GM12875 (cell line): ENCODE measurements around the gene RANGRF.

Experiments used
- H3K4me3 ChIP-seq: one replicate; pipeline ENCODE4 v1.5.1; 2011; ENCODE audit warnings: low read depth, low read length, control low read depth
- CTCF ChIP-seq: IDR thresholded peaks from 2 replicates; pipeline ENCODE4 v1.5.1; 2011; ENCODE audit warnings: low read depth, mild to moderate bottlenecking, control low read depth, inconsistent platforms, low read length, moderate library complexity, borderline replicate concordance; ENCODE audit not compliant: insufficient read depth

The RANGRF gene

DNA sequence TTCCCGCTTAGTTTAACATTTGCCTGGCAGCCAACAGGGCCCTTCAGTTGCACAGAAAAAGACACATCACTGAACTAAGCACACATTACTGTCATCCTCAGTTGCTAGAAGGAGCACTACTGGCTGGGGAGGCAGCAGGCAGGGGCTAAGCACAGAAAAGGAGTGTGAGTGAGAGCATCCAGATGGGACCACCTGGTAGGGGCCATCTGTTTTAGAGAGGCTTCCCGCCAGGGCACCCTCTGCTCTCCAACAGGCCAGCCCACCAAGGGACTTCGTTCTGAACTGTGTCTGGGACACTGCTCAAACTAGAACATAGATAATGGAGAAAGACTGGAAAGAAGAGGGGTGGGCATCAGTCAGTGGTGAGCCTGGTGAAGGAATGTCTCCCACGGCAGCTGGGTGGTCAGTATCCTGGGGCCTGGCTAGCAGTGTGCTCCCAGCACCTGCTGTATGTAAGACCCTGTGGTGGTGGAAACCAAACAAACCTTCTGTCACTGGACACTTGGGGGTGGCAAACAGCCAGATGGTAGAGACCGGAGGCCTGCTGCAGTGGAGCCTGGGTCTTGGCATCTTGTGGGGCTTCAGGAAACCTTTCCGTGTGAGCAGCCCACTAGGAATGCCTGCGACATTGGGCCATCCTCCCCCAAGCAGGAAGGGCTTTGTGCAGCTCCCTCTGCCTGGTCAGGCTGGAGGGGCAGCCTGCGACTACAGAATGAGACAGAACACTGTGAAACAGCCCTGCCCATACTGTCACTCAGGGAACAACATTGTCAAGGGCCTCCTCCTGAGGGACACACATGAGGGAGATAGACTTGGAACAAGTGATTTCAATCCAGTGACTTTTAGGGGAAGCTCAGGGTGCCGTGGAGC, 12.8 kb upstream of the RANGRF start:
- H3K4me3 ChIP-seq = no peak overlapping the region
- TF ChIP-seq CTCF = no peak

GRCh38 chr17:8277317-8277716, 11.2 kb upstream of the RANGRF start:
- no peak overlapping the region for H3K4me3 ChIP-seq
- no peak for TF ChIP-seq CTCF

- no peak for TF ChIP-seq CTCF
- no peak overlapping the region for H3K4me3 ChIP-seq
Observed at GRCh38 chr17:8282345-8282744, 6.1 kb upstream of the RANGRF start.

DNA sequence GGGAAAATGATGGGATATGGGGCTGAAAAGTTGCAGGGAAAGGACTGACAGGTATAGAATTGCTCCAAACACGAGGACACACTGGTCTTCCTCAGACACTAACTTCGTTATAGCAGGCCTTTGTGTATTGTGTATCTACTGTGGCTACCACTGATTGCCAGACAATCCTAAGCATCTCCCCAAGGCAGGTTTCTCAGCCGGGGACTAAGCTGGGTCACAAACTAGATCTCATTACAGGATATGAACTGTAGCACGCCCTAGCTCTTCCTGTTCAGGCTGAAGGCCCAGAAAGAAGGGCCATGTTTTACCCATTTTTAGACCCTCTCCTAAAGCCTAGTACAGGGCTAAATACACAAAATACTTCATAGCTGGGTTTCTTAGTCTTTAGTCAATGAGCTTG, 5.1 kb upstream of the RANGRF start:
- no peak for TF ChIP-seq CTCF
- H3K4me3 ChIP-seq = no peak overlapping the region

GRCh38 chr17:8284126-8284525, 4.3 kb upstream of the RANGRF start:
- no peak for TF ChIP-seq CTCF
- H3K4me3 ChIP-seq = no peak overlapping the region

DNA sequence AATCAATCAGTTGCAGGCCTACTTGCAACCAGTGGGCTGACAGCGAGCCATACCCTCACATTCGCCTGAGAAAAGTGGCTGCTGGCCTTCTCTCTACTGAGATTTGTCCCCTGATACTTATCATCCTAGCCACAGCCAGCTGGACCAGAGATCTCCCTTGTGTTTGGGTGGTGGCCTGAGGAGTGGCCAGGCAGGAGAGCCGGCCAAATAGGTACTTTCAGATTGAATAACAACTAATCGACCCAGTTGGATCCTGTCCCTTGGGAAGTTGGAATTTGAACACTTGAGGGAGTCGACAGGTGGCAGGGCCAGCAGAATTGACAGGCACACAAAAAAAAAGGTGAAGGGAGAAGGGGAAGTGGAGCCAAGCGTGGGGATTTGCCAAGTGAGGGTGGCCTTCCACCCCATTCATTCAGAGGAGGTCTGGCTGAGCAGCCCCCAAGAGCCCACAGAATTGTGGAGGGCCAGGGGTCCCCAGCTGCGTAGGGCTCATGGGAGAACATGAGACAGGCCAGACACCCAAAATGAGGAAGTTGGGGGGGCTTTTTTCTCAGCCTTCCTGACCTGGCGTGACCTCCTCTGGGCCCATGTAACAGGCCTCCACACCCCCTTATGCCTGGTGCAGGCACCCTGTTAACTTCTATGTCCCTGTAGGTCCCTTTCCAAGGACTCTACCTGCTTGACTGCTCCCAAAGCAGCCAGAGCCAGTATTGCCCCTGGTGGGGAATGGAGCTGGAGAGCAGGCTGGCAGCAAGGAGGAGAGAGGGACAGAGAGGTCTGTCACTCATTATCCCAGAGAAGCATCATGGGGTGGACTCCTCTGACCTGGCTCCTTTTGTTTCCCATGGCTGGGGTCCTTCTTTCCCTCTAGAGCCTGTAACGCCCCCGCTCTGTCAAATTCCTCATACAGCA, 2.9 kb upstream of the RANGRF start:
- TF ChIP-seq CTCF = no peak
- no peak overlapping the region for H3K4me3 ChIP-seq
